ENCODE data around the gene CFAP69.

GRCh38 chr7:90232430-90232829 is 12.5 kb upstream of the CFAP69 start:
- TF ChIP-seq NFRKB (IDR thresholded peaks at IDR 0.05) (no peak), FOXM1 (IDR thresholded peaks at IDR 0.05; ENCODE audit: borderline replicate concordance) (no peak), ARNT (IDR thresholded peaks at IDR 0.05) (no peak), PKNOX1 (IDR thresholded peaks at IDR 0.05) (peak; percentile 88), SP1 (IDR thresholded peaks at IDR 0.05) (no peak), BHLHE40 (IDR thresholded peaks at IDR 0.05; ENCODE audit: borderline replicate concordance) (no peak), TARDBP (IDR thresholded peaks at IDR 0.05) (no peak), FOXK2 (IDR thresholded peaks at IDR 0.05) (no peak)
